Measurements from ENCODE around the gene RIPK4. TPM values are rescaled to one million over a fixed set of nuclear protein-coding genes. Genes with fewer than 3 reads are reported as not detected.

Gene RIPK4
- total RNA-seq, 1 donor from 2014 or later, result 13.7 TPM

DNA sequence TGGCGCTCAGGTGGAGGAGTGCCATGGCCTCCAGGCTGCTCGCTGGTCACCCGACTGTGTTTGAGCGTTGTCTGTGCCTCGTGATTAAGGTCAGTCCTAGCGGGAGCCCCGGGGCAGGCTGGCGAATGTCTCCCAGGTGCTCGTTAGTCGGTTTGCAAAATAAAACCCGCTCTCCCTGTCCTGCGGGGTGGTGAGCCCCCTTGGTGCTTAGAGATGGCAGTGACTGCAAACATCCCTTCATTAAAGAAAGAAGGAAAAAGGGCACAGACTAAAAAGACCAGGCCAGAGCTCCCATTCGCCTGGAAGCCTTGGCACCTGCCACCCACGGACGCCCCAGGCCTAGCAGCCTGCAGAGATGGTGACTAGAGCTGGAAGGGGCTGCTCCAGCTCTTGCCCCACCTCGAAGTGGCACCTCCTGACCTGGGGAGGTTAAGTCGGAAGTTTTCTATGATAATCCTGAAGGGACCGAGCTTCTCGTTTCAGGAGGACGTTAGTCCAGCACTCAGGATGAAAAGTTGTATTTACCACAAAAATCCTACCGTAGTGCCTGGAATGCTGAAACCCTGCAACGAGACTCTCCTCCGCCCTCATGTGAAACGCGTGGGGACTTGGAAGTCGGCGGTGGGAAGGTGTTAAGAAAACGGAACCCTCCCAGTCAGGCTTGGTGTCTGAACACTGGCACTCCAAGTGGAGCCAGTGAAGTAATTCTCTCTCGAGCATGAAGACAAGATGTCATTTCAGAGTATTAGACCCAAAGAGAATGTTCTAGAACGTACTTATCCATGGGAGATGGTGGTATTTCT lies 24.6 kb downstream of the RIPK4 start:
- DNase-seq (ENCODE audit: extremely low spot score, unreplicated experiment), result no peak
- H3K9me3 Mint-ChIP-seq, result peaks cover 14% of the 10 kb centered on the region
- H3K36me3 Mint-ChIP-seq, result peaks cover 48% of the 10 kb centered on the region
- H3K4me1 Mint-ChIP-seq (ENCODE audit: unreplicated experiment), result no peaks in the 10 kb centered on the region
- TF ChIP-seq, protein P1, sequence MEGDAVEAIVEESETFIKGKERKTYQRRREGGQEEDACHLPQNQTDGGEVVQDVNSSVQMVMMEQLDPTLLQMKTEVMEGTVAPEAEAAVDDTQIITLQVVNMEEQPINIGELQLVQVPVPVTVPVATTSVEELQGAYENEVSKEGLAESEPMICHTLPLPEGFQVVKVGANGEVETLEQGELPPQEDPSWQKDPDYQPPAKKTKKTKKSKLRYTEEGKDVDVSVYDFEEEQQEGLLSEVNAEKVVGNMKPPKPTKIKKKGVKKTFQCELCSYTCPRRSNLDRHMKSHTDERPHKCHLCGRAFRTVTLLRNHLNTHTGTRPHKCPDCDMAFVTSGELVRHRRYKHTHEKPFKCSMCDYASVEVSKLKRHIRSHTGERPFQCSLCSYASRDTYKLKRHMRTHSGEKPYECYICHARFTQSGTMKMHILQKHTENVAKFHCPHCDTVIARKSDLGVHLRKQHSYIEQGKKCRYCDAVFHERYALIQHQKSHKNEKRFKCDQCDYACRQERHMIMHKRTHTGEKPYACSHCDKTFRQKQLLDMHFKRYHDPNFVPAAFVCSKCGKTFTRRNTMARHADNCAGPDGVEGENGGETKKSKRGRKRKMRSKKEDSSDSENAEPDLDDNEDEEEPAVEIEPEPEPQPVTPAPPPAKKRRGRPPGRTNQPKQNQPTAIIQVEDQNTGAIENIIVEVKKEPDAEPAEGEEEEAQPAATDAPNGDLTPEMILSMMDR (conservative IDR thresholded peaks at IDR 0.05), result no peak
- H3K27me3 Mint-ChIP-seq, result no peaks in the 10 kb centered on the region
- no peak overlapping the region for H3K4me3 Mint-ChIP-seq
- no peak overlapping the region for H3K27ac Mint-ChIP-seq

DNA sequence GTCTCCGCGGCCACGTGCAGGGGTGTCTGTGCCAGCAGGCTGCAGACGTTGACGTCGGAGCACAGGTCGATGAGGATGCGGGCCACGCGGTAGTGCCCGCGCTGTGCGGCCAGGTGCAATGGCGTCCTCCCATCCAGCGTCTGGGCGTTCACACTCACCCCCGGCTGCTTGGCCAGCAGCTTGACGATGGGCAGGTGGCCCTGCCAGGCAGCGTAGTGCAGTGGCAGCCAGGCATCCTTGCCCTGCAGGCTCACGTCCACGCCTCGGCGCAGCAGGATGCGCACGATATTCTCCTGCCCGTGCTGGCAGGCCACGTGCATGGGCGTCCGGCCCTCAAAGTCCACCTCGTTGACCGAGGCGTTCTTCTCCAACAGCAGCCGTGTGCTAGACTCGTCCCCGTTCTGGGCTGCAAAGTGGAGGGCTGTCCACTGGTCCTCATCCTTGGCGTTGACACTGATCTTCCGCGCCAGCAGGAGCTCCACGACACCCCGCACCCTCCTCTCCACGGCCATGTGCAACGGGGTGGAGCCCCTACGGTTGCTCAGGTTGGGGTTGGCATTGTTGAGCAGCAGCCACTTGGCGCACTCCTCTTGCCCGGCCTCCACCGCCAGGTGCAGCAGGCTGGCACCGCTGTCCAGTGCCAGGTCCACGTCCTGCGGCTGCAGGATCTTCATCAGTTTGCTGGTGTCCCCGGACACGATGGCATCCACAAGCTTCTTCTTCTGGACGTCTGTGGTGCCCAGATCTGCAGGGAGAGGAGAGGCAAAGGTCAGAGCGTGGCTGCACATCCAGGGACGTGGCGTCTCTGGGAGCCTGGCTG lies 25.4 kb downstream of the RIPK4 start:
- H3K27ac Mint-ChIP-seq, result no peak overlapping the region
- peaks cover 15% of the 10 kb centered on the region for H3K9me3 Mint-ChIP-seq
- DNase-seq (ENCODE audit: extremely low spot score, unreplicated experiment), result no peak
- H3K36me3 Mint-ChIP-seq, result peaks cover 53% of the 10 kb centered on the region
- TF ChIP-seq, protein P1 (conservative IDR thresholded peaks at IDR 0.05), result no peak
- H3K27me3 Mint-ChIP-seq, result no peaks in the 10 kb centered on the region
- no peaks in the 10 kb centered on the region for H3K4me1 Mint-ChIP-seq (ENCODE audit: unreplicated experiment)
- H3K4me3 Mint-ChIP-seq, result no peak overlapping the region

DNA sequence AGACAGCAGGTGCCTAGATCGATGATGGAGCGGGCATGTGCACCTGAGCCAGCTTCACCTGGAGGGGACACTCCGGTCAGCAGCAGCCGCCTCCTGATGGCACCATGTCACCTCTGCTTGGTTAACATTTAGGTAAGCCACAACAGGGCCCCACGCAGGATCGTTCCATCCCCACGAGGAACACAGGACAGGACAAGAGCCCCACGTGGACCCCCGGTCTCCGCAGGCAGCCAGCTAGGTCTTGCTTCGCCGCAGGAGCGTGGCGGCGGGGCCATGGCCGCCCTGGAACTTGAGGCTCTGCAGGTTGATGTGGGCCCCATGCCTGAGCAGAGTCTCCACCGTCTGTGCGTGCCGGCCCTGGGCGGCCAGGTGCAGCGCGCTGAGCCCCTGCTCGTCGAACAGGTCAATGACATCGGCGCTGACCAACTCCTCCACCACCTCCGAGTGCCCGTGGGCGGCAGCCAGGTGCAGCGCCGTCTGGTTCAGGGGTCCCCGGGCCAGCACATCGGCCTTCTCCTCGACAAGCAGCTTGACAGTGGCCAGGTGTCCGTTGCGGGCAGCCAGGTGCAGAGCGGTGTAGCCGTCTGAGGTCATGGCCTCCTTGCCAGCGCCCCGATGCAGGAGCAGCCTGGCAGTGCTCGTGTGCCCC lies 26.1 kb downstream of the RIPK4 start:
- Mint-ChIP-seq H3K4me3 (no peak overlapping the region), H3K4me1 (ENCODE audit: unreplicated experiment) (no peaks in the 10 kb centered on the region), H3K27ac (no peak overlapping the region), H3K27me3 (no peaks in the 10 kb centered on the region), H3K9me3 (peaks cover 15% of the 10 kb centered on the region), H3K36me3 (peaks cover 54% of the 10 kb centered on the region)
- TF ChIP-seq, protein P1 (conservative IDR thresholded peaks at IDR 0.05), result no peak
- no peak for DNase-seq (ENCODE audit: extremely low spot score, unreplicated experiment)

DNA sequence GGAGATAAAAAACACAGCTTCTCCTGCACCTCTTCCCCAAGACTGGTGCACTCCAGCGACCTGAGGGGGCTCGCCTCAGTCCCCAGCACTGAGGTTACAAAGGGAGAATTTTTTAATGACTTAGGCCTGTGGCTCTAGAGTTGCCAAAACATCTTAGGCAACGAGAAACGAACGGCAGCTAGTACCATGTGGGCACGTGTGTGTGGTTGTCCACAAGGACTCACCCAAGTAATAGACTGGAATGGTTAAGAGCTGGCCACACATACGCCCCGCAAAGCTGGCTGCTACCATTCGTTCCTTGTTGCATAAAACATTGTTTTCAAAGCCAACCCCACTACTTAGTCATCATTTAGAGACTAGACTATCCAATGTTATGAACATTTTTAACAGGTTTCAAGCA lies 26.9 kb downstream of the RIPK4 start:
- peaks cover 56% of the 10 kb centered on the region for H3K36me3 Mint-ChIP-seq
- H3K9me3 Mint-ChIP-seq, result peaks cover 15% of the 10 kb centered on the region
- H3K4me1 Mint-ChIP-seq (ENCODE audit: unreplicated experiment), result no peaks in the 10 kb centered on the region
- DNase-seq (ENCODE audit: extremely low spot score, unreplicated experiment), result no peak
- no peaks in the 10 kb centered on the region for H3K27me3 Mint-ChIP-seq
- H3K27ac Mint-ChIP-seq, result no peak overlapping the region
- H3K4me3 Mint-ChIP-seq, result no peak overlapping the region
- TF ChIP-seq, protein P1 (conservative IDR thresholded peaks at IDR 0.05), result no peak

DNA sequence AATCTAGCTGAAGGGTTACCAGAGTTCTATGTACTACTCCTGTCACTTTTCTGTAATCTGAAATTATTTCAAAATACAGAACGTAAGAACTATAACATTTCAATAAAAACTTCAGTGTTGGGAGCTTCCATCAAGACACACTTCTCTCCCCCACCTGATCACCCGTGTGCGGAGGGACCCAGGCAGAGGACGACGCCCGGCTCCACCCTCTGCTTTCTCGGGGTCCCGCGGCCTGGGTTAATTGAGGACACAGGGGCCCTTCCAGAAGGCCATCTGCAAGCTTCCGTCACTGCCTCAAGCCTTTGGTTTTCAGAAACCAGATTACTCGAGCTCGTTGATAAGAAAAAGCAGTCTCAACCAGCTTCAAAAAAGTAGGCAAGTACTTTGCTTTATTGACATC lies 27.8 kb downstream of the RIPK4 start:
- Mint-ChIP-seq H3K9me3 (peaks cover 15% of the 10 kb centered on the region), H3K36me3 (peaks cover 54% of the 10 kb centered on the region), H3K4me3 (no peak overlapping the region), H3K4me1 (ENCODE audit: unreplicated experiment) (no peaks in the 10 kb centered on the region), H3K27me3 (no peaks in the 10 kb centered on the region), H3K27ac (peak overlapping the region; percentile 4)
- TF ChIP-seq, protein P1 (conservative IDR thresholded peaks at IDR 0.05), result no peak
- no peak for DNase-seq (ENCODE audit: extremely low spot score, unreplicated experiment)

Data from type B pancreatic cell (in vitro differentiated cells).